Cardiac fibroblast (primary cell): ENCODE results near the gene ZNF136.
A peak's percentile ranks its signal among the peaks of the same experiment; 100 is the strongest.

Experiments
- DNase-seq, 2 donors: peaks; one replicate each; pipeline versions ENCODE4 v3.0.0 to v3.0.0-alpha.2; 2010; ENCODE audit warnings: low read depth in 2 of 2
- H3K4me3 ChIP-seq, 2 donors: replicated peaks in 1 of 2; 1 replicate in 1 of 2; 2 replicates in 1 of 2; pipeline ENCODE4 v1.5.1; 2011; ENCODE audit warnings: low read depth in 2 of 2, low read length in 2 of 2, mild to moderate bottlenecking in 2 of 2, moderate library complexity in 1 of 2
- TF ChIP-seq, protein P1 (sequence below): IDR thresholded peaks from one replicate; pipeline ENCODE4 v1.5.1; 2011; ENCODE audit warnings: low read depth, mild to moderate bottlenecking, low read length, inconsistent platforms

The ZNF136 gene

DNA sequence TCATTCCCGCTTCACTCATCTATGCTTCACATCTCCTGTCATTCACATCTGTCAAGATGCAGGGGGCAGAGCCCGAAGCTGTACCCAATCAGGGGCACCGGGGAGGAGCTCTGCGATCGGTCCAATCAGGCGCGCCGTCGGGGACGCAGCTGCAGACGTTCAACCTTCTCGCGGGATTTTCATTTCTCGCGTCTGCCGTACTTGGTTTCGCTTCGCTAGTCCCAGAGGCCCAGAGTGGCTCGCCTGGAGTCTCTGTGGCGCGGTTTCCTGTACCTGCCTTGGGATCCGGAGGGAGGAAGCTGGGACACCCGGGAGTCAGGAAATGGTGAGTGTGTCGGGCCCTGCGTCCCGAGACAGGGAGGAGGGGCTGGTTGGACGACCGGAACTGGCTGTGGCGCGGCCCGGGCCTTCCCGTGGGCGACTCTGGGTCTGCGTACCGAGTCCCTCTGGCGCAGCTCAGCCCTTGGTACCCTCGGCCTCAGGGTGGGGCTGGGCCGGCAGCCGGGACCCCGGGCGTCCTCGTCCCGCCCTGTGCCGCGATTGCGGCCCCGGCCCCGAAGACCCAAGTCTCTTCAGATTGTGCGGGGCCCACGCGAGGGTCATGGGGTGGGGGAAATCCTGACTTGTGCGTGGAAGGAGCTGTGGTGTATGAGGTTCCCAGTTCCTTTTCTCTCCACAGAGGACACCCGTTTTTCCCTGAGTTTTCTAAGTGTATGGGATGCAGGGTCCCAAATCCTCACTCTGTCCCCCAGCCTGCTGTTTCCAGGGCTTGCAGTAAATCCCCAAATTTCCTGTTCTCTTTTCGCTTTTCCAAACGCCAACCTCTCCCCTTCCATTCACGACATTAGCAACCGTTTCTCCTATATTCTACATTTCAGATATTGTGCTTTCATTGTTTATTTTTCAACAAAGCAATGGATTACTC, at the start of gene ZNF136:
Gene ZNF136 (plus strand): TSS at position 215 of the 925 bp plus-strand sequence. CDS start 108 bp downstream, at position 323.
- peak; percentile 95 to 98 for DNase-seq
- TF ChIP-seq, protein P1, sequence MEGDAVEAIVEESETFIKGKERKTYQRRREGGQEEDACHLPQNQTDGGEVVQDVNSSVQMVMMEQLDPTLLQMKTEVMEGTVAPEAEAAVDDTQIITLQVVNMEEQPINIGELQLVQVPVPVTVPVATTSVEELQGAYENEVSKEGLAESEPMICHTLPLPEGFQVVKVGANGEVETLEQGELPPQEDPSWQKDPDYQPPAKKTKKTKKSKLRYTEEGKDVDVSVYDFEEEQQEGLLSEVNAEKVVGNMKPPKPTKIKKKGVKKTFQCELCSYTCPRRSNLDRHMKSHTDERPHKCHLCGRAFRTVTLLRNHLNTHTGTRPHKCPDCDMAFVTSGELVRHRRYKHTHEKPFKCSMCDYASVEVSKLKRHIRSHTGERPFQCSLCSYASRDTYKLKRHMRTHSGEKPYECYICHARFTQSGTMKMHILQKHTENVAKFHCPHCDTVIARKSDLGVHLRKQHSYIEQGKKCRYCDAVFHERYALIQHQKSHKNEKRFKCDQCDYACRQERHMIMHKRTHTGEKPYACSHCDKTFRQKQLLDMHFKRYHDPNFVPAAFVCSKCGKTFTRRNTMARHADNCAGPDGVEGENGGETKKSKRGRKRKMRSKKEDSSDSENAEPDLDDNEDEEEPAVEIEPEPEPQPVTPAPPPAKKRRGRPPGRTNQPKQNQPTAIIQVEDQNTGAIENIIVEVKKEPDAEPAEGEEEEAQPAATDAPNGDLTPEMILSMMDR: no peak
- peak within 1 kb of the TSS; percentile 94 to 95 for H3K4me3 ChIP-seq

DNA sequence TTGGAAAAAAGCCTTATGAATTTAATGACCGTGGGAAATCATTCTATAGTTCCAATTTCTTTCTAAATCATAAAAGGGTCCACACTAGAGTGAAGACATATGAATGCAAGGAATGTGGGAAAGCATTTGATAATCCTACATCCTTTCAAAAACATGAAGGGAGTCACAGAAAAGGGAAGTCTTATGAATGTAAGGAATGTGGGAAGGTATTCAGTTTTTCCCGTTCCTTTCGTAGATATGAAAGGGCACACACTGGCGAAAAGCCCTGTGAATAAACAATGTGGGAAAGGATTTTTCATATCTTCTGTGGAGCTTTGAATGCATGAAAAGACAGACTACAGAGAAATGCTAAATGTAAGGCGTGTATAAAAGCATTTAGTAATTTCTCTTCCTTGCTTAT, 49.8 kb upstream of the ZNF136 start:
- no peak overlapping the region for H3K4me3 ChIP-seq
- no peak for DNase-seq
- TF ChIP-seq, protein P1: no peak

DNA sequence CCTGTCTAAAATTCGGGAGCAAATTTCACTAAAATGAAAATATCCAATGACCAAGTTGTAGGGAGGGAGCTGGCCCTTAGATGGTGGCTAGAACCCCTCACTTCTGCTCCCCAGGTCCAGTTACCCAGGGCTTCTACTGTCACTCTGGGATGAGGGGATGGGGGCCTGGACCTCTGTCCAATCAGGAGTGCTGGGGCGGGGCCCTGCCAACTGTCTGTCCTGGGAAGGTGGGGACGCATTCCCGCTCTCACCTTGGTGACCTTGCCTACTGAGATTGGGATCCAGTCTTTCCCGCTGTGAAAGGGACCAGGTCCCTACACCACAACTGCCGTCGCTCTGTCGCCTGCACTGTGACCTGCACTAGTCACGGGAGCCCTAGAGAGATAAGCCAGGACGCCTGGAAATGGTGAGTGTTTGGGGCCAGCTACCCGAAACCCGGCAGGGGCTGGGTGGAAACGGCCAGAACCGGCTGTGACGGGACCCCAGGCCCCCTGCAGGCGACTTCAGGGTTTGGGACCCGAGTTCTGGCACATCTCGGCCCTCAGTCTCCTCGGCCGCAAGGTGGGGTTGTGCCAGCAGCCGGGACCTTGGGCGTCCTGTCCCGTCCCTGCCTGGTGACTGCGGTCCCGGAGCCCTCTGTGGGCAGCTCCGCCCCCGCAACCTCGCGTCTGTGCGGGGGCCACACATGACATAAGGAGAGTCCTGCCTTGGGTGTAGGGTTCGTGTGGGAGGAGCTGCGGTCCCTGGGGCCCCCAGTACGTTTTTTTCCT, 45.5 kb upstream of the ZNF136 start:
- TF ChIP-seq, protein P1: no peak
- no peak for DNase-seq
- H3K4me3 ChIP-seq: no peak overlapping the region

DNA sequence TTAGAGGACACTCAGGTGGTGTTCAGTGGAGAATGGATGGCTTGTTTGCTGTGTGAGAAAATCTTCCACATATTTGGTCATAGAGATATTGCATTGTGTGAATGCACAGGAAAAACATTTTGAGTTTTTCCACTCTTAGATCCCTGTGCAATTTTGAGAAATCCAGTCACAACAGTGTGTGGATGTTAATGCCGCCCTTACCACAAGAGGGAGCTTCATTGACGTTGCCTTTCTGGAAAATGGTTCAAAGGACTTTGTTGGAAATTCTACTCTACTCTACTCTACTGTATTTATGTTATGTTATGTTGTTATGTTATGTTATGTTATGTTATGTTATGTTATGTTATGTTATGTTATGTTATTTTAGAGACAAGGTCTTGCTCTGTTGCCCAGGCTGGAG, 36.2 kb upstream of the ZNF136 start:
- H3K4me3 ChIP-seq: no peak overlapping the region
- TF ChIP-seq, protein P1: peak; percentile 57
- DNase-seq: peak; percentile 11 to 47

DNA sequence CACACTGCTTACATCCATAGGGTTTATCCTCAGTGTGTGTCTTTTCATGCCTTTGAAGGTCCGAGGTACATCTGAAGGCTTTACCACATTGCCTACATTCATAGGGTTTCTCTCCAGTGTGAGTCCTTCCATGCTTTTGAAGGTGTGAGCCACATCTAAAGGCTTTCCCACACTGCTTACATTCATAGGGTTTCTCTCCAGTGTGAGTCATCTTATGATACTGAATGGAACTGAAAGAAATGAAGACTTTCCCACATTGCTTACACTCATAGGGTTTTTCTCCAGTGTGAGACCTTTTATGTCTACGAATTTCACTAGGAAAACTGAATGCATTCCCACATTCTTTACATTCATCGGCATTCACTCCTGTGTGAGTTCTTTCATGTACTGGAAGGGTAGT, 29.8 kb upstream of the ZNF136 start:
- H3K4me3 ChIP-seq: no peak overlapping the region
- DNase-seq: peak; percentile 5 to 35
- TF ChIP-seq, protein P1: no peak

DNA sequence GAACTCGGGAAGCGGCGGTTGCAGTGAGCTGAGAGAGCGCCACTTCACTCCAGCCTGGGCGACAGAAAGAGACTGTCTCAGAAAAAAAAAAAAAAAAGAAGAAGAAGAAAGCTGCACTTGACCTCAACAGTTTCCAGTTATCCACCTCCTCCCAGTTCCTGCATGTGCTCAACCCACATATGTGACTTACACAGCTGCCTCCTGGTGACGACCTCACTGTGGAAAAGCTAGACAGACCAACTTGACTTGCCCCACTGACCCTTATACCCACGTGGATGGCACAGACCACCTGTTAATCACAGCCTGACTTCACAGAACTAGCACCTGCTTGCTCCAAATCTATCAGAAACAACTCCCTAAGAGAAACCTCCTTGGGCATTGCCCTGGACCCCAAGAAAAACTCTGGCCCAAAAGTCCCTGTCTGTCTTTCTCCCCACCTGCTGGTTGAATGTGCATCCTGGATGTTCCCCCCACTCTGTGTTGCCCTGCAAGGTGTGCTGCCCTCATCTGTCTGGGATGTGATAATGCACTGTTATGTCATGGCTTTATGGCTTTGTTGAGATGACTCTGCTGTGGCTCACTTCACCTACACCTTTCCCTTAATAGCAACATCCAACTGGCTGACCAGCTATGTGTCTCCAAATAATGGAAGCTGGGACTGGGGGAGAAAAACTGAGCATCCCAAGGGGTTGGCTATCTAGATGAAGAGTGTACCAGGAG, 25.5 kb upstream of the ZNF136 start:
- no peak for DNase-seq
- TF ChIP-seq, protein P1: peak; percentile 8

More for the DNA sequence above, 25.5 kb upstream of the ZNF136 start:
- no peak overlapping the region for H3K4me3 ChIP-seq
